Activated CD8-positive, alpha-beta memory T cell treated with anti-CD3 and anti-CD28 coated beads for 24 hours (primary cell): ENCODE measurements around the gene ADPRM.

Experiments used
- DNase-seq: peaks from one replicate; pipeline ENCODE4 v3.0.0-alpha.2; 2020

The ADPRM gene

GRCh38 chr17:10742431-10742830 lies 45.0 kb downstream of the ADPRM start:
- DNase-seq, result no peak

- DNase-seq, result no peak
Measured at GRCh38 chr17:10743316-10744009, 46.1 kb downstream of the ADPRM start.

GRCh38 chr17:10744501-10745000 lies 47.2 kb downstream of the ADPRM start:
- no peak for DNase-seq

GRCh38 chr17:10745231-10745630 lies 47.8 kb downstream of the ADPRM start:
- DNase-seq, result no peak

- DNase-seq, result no peak
Measured at GRCh38 chr17:10748531-10749181, 51.3 kb downstream of the ADPRM start.

- no peak for DNase-seq
Measured at GRCh38 chr17:10750210-10750609, 52.8 kb downstream of the ADPRM start.

GRCh38 chr17:10751563-10751962 lies 54.2 kb downstream of the ADPRM start:
- DNase-seq, result no peak

- DNase-seq, result no peak
Measured at GRCh38 chr17:10752696-10753095, 55.3 kb downstream of the ADPRM start.

GRCh38 chr17:10754109-10754508 lies 56.7 kb downstream of the ADPRM start:
- DNase-seq, result no peak

GRCh38 chr17:10754861-10755591 lies 57.6 kb downstream of the ADPRM start:
- DNase-seq, result no peak

GRCh38 chr17:10755592-10756127 lies 58.3 kb downstream of the ADPRM start:
- no peak for DNase-seq

- no peak for DNase-seq
Measured at GRCh38 chr17:10756185-10756584, 58.8 kb downstream of the ADPRM start.

- no peak for DNase-seq
Measured at GRCh38 chr17:10756619-10757018, 59.2 kb downstream of the ADPRM start.

GRCh38 chr17:10757067-10757466 lies 59.7 kb downstream of the ADPRM start:
- no peak for DNase-seq

GRCh38 chr17:10757647-10758046 lies 60.3 kb downstream of the ADPRM start:
- DNase-seq, result no peak

- no peak for DNase-seq
Measured at GRCh38 chr17:10758062-10758461, 60.7 kb downstream of the ADPRM start.
